ENCODE data around the gene LIN7A. TPM values are rescaled to one million over a fixed set of nuclear protein-coding genes. Genes with fewer than 3 reads are reported as not detected.
A peak's percentile ranks its signal among the peaks of the same experiment; 100 is the strongest.

The LIN7A gene
- total RNA-seq, 4 donors from 2014 or later = 6.6 to 50.6 (median 11.9) TPM

GRCh38 chr12:80781313-80781712 lies 156.4 kb downstream of the LIN7A start:
- WGBS, 2 donors (ENCODE audit: low coverage in 1 of 2) = 88% methylated on average over 1 of the region's 1 CpG; no CpG with 5 or more reads in 1 of the 2 donors
- H3K4me1 ChIP-seq = peaks cover 0 to 17% (median 10%) of the 10 kb centered on the region in 3 donors
- TF ChIP-seq POLR2A (IDR thresholded peaks at IDR 0.05) (no peak), EP300 (IDR thresholded peaks at IDR 0.05) (no peak), POLR2AphosphoS5 (IDR thresholded peaks at IDR 0.05) (no peak)
- TF ChIP-seq, protein P1, sequence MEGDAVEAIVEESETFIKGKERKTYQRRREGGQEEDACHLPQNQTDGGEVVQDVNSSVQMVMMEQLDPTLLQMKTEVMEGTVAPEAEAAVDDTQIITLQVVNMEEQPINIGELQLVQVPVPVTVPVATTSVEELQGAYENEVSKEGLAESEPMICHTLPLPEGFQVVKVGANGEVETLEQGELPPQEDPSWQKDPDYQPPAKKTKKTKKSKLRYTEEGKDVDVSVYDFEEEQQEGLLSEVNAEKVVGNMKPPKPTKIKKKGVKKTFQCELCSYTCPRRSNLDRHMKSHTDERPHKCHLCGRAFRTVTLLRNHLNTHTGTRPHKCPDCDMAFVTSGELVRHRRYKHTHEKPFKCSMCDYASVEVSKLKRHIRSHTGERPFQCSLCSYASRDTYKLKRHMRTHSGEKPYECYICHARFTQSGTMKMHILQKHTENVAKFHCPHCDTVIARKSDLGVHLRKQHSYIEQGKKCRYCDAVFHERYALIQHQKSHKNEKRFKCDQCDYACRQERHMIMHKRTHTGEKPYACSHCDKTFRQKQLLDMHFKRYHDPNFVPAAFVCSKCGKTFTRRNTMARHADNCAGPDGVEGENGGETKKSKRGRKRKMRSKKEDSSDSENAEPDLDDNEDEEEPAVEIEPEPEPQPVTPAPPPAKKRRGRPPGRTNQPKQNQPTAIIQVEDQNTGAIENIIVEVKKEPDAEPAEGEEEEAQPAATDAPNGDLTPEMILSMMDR (IDR thresholded peaks at IDR 0.05) = no peak
- no peaks in the 10 kb centered on the region for H3K9me3 ChIP-seq
- H3K27me3 ChIP-seq = no peaks in the 10 kb centered on the region
- H3K4me3 ChIP-seq = no peak overlapping the region
- no peaks in the 10 kb centered on the region for H3K36me3 ChIP-seq
- no peak for ATAC-seq
- H3K27ac ChIP-seq = no peak overlapping the region

DNA sequence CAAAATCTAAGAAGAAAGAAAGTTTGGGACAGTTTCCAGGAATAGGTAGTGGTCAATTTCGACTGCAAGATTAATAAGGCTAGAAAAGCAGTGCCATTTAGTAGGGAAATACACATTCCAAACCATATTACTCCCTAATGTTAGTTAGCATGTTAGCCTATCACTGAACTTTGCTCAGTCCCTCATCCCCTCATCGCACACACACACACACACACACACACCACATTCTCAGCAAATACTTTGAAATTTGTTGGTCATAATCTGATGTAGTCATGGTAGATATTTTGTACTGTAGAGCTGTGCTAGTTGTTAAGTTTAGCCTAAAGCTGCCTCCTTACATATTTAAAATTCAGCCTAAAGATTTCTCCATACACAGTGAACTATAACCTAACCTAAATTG lies 157.0 kb downstream of the LIN7A start:
- ATAC-seq = no peak
- WGBS, 2 donors (ENCODE audit: low coverage in 1 of 2) = 82 to 87% methylated on average over 2 of the region's 2 CpGs
- Histone ChIP-seq H3K9me3 (no peaks in the 10 kb centered on the region), H3K27me3 (no peaks in the 10 kb centered on the region), H3K36me3 (no peaks in the 10 kb centered on the region), H3K4me3 (no peak overlapping the region), H3K4me1 (peaks cover 0 to 17% (median 10%) of the 10 kb centered on the region in 3 donors), H3K27ac (no peak overlapping the region)
- no peak for TF ChIP-seq EP300 (IDR thresholded peaks at IDR 0.05)
- no peak for TF ChIP-seq POLR2A (IDR thresholded peaks at IDR 0.05)
- TF ChIP-seq, protein P1 (IDR thresholded peaks at IDR 0.05) = no peak
- TF ChIP-seq POLR2AphosphoS5 (IDR thresholded peaks at IDR 0.05) = no peak

GRCh38 chr12:80778005-80778541 lies 159.7 kb downstream of the LIN7A start:
- Histone ChIP-seq H3K9me3 (no peaks in the 10 kb centered on the region), H3K27me3 (no peaks in the 10 kb centered on the region), H3K27ac (peak overlapping the region; percentile 50 to 67 (median 58)), H3K4me3 (no peak overlapping the region), H3K4me1 (peaks cover 0 to 17% (median 10%) of the 10 kb centered on the region in 3 donors), H3K36me3 (no peaks in the 10 kb centered on the region)
- ATAC-seq = peak; percentile 69
- TF ChIP-seq, protein P1 (IDR thresholded peaks at IDR 0.05) = no peak
- TF ChIP-seq POLR2AphosphoS5 (IDR thresholded peaks at IDR 0.05) = no peak
- TF ChIP-seq POLR2A (IDR thresholded peaks at IDR 0.05) = no peak
- no peak for TF ChIP-seq EP300 (IDR thresholded peaks at IDR 0.05)
- 40 to 59% methylated on average over 2 to 3 of the region's 3 CpGs for WGBS, 2 donors (ENCODE audit: low coverage in 1 of 2)

GRCh38 chr12:80777587-80777986 lies 160.1 kb downstream of the LIN7A start:
- Histone ChIP-seq H3K27me3 (no peaks in the 10 kb centered on the region), H3K4me1 (peaks cover 0 to 17% (median 10%) of the 10 kb centered on the region in 3 donors), H3K36me3 (no peaks in the 10 kb centered on the region), H3K4me3 (no peak overlapping the region), H3K9me3 (no peaks in the 10 kb centered on the region), H3K27ac (peak overlapping the region; percentile 50 to 67 (median 58))
- no peak for ATAC-seq
- WGBS, 2 donors (ENCODE audit: low coverage in 1 of 2) = 62 to 72% methylated on average over 3 to 4 of the region's 4 CpGs
- TF ChIP-seq EP300 (IDR thresholded peaks at IDR 0.05) = no peak
- TF ChIP-seq, protein P1 (IDR thresholded peaks at IDR 0.05) = no peak
- no peak for TF ChIP-seq POLR2A (IDR thresholded peaks at IDR 0.05)
- no peak for TF ChIP-seq POLR2AphosphoS5 (IDR thresholded peaks at IDR 0.05)

DNA sequence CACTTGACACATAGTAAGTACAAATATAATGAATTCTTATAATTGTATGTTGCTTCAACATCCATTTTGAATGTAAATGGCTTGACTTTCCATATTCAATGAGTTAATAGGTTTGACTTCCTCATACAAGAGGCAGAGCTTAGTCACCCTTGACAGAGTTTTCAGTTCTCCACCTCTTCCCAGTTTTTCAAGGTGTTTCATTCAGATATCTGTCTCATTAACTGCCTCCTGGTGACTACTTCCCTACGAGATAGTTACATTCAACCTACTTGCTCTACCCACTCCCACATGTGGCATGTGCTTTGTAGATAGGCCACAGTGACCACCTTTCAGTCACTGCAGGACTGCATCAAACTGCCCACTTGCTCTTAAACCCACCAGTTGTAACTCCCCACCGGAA lies 161.0 kb downstream of the LIN7A start:
- TF ChIP-seq POLR2AphosphoS5 (IDR thresholded peaks at IDR 0.05) (no peak), EP300 (IDR thresholded peaks at IDR 0.05) (no peak)
- TF ChIP-seq, protein P1 (IDR thresholded peaks at IDR 0.05) = no peak
- Histone ChIP-seq H3K27me3 (no peaks in the 10 kb centered on the region), H3K27ac (no peak overlapping the region), H3K4me1 (peaks cover 0 to 17% (median 10%) of the 10 kb centered on the region in 3 donors), H3K9me3 (no peaks in the 10 kb centered on the region), H3K36me3 (no peaks in the 10 kb centered on the region), H3K4me3 (no peak overlapping the region)
- ATAC-seq = no peak
- WGBS, 2 donors (ENCODE audit: low coverage in 1 of 2) = 92 to 94% methylated on average over 2 of the region's 2 CpGs

Data from gastroesophageal sphincter (tissue), 4 donors.